ENCODE data around the gene TPPP2.

- no peak for TF ChIP-seq CTCF (IDR thresholded peaks at IDR 0.05)
- TF ChIP-seq POLR2A (IDR thresholded peaks at IDR 0.05): no peak
- no peak for TF ChIP-seq POLR2AphosphoS5 (IDR thresholded peaks at IDR 0.05)
- TF ChIP-seq EP300 (IDR thresholded peaks at IDR 0.05): no peak
Observed at GRCh38 chr14:21043974-21044618, 14.1 kb downstream of the TPPP2 start.

Data from gastroesophageal sphincter (tissue), 3 donors.